ENCODE measurements around the gene GALNT10. TPM values are rescaled to one million over a fixed set of nuclear protein-coding genes. Genes with fewer than 3 reads are reported as not detected.
A peak's percentile ranks its signal among the peaks of the same experiment; 100 is the strongest.

The GALNT10 gene
- total RNA-seq, 1 donor from 2014 or later, result 29.0 TPM

GRCh38 chr5:154220625-154221024, 30.1 kb downstream of the GALNT10 start:
- DNase-seq (ENCODE audit: low spot score) (no peak), ATAC-seq (no peak)
- intact Hi-C loops (cut with DNase I), result no loop called here

GRCh38 chr5:154221371-154221896, 30.9 kb downstream of the GALNT10 start:
- DNase-seq (ENCODE audit: low spot score) (no peak), ATAC-seq (peak; percentile 77)
- intact Hi-C loops (cut with DNase I), result no loop called here

GRCh38 chr5:154222414-154222813, 31.9 kb downstream of the GALNT10 start:
- intact Hi-C loops (cut with DNase I), result no loop called here
- no peak for DNase-seq (ENCODE audit: low spot score)
- no peak for ATAC-seq

GRCh38 chr5:154223320-154223719, 32.8 kb downstream of the GALNT10 start:
- no peak for DNase-seq (ENCODE audit: low spot score)
- no peak for ATAC-seq
- intact Hi-C loops (cut with DNase I), result no loop called here

- intact Hi-C loops (cut with DNase I), result no loop called here
- DNase-seq (ENCODE audit: low spot score) (no peak), ATAC-seq (no peak)
These were observed 36.6 kb downstream of the GALNT10 start for GRCh38 chr5:154227090-154227489.

- DNase-seq (ENCODE audit: low spot score) (no peak), ATAC-seq (no peak)
- intact Hi-C loops (cut with DNase I), result no loop called here
These were observed 38.2 kb downstream of the GALNT10 start for GRCh38 chr5:154228696-154229095.

- intact Hi-C loops (cut with DNase I), result no loop called here
- ATAC-seq, result no peak
- no peak for DNase-seq (ENCODE audit: low spot score)
These were observed 40.0 kb downstream of the GALNT10 start for GRCh38 chr5:154230526-154230925.

- intact Hi-C loops (cut with DNase I), result no loop called here
These were observed 44.0 kb downstream of the GALNT10 start for GRCh38 chr5:154234551-154234950.

GRCh38 chr5:154236011-154236410, 45.5 kb downstream of the GALNT10 start:
- no peak for ATAC-seq
- intact Hi-C loops (cut with DNase I), result no loop called here
- DNase-seq (ENCODE audit: low spot score), result no peak

More at GRCh38 chr5:154234551-154234950, 44.0 kb downstream of the GALNT10 start:
- ATAC-seq (no peak), DNase-seq (ENCODE audit: low spot score) (no peak)

- DNase-seq (ENCODE audit: low spot score), result no peak
- intact Hi-C loops (cut with DNase I), result no loop called here
- no peak for ATAC-seq
These were observed 46.2 kb downstream of the GALNT10 start for GRCh38 chr5:154236536-154237375.

- intact Hi-C loops (cut with DNase I), result no loop called here
- no peak for ATAC-seq
- DNase-seq (ENCODE audit: low spot score), result no peak
These were observed 46.8 kb downstream of the GALNT10 start for GRCh38 chr5:154237376-154237743.

GRCh38 chr5:154237946-154238345, 47.4 kb downstream of the GALNT10 start:
- no peak for DNase-seq (ENCODE audit: low spot score)
- ATAC-seq, result no peak
- intact Hi-C loops (cut with DNase I), result no loop called here

- intact Hi-C loops (cut with DNase I), result no loop called here
- DNase-seq (ENCODE audit: low spot score) (no peak), ATAC-seq (no peak)
These were observed 48.4 kb downstream of the GALNT10 start for GRCh38 chr5:154238776-154239481.

- ATAC-seq (no peak), DNase-seq (ENCODE audit: low spot score) (no peak)
- intact Hi-C loops (cut with DNase I), result no loop called here
These were observed 50.1 kb downstream of the GALNT10 start for GRCh38 chr5:154240595-154240994.

GRCh38 chr5:154241021-154241420, 50.5 kb downstream of the GALNT10 start:
- DNase-seq (ENCODE audit: low spot score), result no peak
- ATAC-seq, result no peak

GRCh38 chr5:154242442-154242841, 51.9 kb downstream of the GALNT10 start:
- DNase-seq (ENCODE audit: low spot score), result no peak
- no peak for ATAC-seq
- intact Hi-C loops (cut with DNase I), result no loop called here

More at GRCh38 chr5:154241021-154241420, 50.5 kb downstream of the GALNT10 start:
- intact Hi-C loops (cut with DNase I), result no loop called here

- no peak for ATAC-seq
- no peak for DNase-seq (ENCODE audit: low spot score)
- intact Hi-C loops (cut with DNase I), result no loop called here
These were observed 52.4 kb downstream of the GALNT10 start for GRCh38 chr5:154242964-154243376.

GRCh38 chr5:154243736-154244135, 53.2 kb downstream of the GALNT10 start:
- ATAC-seq, result no peak

GRCh38 chr5:154244476-154244875, 53.9 kb downstream of the GALNT10 start:
- intact Hi-C loops (cut with DNase I), result no loop called here
- no peak for DNase-seq (ENCODE audit: low spot score)
- ATAC-seq, result no peak

More at GRCh38 chr5:154243736-154244135, 53.2 kb downstream of the GALNT10 start:
- DNase-seq (ENCODE audit: low spot score), result no peak
- intact Hi-C loops (cut with DNase I), result no loop called here

GRCh38 chr5:154248691-154249090, 58.2 kb downstream of the GALNT10 start:
- intact Hi-C loops (cut with DNase I), result no loop called here
- ATAC-seq, result no peak
- DNase-seq (ENCODE audit: low spot score), result no peak
